DMS114 treated with DMSO at 0.1 percent for 48 hours (cell line): Measurements from ENCODE around the gene SPATC1L.

ENCODE experiments used
- DNase-seq: peaks from one replicate; lab custom pipeline; 2025; ENCODE audit not compliant: unreplicated experiment; lab: John Stamatoyannopoulos, UW

The SPATC1L gene

GRCh38 chr21:46165098-46165497 lies 19.2 kb downstream of the SPATC1L start:
- DNase-seq = no peak

DNA sequence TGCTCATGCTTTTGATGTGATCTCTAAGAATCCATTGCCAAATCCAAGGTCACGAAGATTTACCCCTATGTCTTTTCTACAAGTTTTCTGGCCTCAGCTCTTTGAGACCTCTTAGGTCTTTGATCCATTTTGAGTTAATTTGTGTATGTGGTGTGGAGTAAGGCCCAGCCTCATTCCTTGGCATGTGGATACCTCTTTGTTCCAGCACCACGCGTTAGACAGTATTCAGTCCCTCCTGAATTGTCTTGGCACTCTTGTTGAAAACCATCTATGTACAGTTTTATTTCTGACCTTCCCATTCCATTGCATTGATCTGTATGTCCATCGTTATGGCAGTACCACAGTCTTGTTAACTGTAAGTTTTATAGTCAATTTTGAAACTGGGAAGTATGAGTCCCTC lies 20.9 kb downstream of the SPATC1L start:
- DNase-seq = no peak

DNA sequence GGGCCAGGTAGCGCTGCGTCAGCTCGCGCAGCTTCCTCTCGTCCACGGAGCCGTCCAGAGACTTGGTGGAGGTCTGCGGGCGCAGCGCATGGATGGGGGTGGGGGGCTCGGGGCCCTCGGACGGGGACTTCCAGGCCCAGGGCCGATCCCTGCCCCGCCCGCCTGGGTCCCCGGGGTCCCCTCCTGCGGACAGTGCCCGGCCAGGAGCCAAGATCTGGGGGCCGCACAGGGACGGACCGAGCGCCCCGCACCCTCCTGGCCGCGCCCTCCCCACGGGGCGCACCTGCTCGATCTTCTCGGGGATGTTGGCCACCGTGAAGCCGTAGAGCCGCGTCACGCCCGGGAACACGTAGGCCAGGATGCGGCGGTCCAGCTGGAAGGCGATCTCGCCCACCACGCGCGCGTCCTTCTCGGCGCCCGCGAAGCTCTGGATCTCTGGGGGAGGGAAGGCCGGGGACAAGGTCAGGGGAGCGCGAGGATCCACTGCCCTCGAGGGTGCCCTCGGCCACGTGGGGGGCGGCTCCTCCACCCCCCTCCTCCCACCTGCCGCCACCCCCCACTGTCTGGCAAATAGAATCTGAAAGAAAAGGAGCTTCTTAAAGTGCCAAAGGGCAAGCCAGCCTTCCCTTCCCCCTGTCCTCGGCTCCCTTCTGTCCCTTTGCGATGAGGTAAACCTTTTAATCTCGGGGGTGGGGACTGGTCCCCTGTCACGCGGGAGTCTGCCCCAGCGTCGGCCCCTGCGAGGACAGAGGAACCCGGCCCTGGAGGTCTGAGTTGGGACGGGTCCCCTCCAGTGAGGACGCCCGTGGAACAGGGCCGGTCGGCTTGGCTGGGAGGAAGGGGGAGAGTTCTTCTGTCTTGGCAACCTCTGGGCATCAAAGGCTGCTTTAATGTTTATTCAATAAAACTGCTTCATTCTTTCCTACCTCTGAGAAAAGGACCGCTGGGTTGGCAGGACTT lies 22.3 kb downstream of the SPATC1L start:
- DNase-seq = no peak

DNA sequence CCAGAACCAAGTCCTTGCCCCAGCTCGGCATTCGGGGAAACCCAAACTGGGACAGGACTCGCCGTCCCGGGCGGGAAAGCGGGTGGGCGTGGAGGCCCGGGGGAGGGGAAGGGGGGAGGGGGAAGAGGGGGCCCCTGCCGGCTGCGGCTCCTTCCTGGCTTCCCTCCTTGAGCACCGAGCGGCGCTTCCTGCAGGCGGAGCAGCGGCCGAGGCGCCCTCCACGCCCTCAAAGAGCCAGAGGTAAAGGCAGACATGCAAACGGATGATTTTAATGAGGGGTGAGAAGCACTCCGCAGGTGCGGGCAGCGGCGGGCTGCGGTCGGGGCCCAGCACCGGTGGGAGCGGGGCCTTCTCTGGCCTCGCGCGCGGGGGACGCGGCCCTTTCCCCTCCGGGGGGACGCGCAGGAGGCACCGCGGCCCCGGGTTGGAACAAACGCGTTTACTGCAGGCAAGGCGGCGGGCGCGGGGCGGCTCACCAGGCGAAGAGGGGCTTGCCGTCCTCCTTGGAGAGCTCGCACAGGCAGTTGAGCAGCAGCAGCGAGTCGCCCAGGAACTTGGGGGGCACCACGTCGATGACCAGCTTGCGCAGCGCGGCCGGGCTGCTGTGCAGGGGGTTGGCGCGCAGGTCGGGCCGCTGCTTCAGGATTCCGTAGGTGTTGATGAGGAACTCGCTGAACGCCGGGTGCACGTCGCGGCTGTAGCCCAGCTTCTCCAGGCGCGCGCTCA lies 23.2 kb downstream of the SPATC1L start:
- no peak for DNase-seq

DNA sequence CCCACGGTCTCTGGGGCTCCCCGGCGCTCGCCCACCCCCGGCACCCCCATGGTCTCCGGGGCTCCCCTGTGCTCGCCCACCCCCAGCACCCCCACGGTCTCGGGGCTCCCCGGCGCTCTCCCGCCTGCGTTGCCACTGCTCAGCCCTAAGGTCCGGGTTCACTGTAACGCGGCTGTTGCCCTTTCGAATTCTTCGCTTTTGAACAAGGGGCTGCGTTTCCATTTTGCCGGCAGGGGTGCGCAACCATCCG lies 23.7 kb downstream of the SPATC1L start:
- DNase-seq = no peak

GRCh38 chr21:46159841-46160656 lies 24.2 kb downstream of the SPATC1L start:
- no peak for DNase-seq

DNA sequence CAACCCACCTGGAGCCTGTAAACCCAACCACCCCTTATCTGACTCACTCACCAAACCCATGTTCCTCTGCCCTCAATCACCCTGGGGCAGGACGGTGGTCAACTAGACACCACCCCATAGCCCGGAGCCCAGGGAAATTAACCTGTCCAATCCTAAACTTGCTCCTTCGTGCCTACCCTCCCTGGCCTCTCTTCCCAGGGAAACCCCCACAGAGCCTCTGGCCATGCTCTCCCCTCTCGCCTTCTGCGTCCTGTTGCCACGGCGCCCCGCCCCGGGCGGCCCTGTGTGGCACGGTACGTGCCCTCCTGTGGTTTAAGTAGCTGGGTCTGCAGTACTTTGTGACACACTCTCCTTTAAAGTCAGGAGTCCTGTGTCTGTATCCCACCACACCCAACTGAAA lies 24.9 kb downstream of the SPATC1L start:
- no peak for DNase-seq

GRCh38 chr21:46158666-46159300 lies 25.5 kb downstream of the SPATC1L start:
- DNase-seq = no peak

GRCh38 chr21:46157987-46158451 lies 26.2 kb downstream of the SPATC1L start:
- DNase-seq = no peak

- no peak for DNase-seq
Measured at GRCh38 chr21:46157396-46157986, 26.8 kb downstream of the SPATC1L start.

- no peak for DNase-seq
Measured at GRCh38 chr21:46156678-46157077, 27.6 kb downstream of the SPATC1L start.

DNA sequence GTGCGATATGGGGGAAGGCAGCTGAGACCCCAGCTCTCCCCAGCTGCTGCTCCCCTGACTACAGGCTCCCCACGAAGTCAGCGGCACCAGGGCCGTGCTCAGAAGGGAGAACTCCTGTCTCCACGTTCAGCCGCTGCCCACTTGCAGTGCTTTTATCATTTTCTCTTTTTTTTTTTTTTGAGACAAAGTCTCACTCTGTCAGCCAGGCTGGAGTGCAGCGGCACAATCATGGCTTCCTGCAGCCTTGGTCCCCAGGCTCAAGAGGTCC lies 27.9 kb downstream of the SPATC1L start:
- DNase-seq = no peak

DNA sequence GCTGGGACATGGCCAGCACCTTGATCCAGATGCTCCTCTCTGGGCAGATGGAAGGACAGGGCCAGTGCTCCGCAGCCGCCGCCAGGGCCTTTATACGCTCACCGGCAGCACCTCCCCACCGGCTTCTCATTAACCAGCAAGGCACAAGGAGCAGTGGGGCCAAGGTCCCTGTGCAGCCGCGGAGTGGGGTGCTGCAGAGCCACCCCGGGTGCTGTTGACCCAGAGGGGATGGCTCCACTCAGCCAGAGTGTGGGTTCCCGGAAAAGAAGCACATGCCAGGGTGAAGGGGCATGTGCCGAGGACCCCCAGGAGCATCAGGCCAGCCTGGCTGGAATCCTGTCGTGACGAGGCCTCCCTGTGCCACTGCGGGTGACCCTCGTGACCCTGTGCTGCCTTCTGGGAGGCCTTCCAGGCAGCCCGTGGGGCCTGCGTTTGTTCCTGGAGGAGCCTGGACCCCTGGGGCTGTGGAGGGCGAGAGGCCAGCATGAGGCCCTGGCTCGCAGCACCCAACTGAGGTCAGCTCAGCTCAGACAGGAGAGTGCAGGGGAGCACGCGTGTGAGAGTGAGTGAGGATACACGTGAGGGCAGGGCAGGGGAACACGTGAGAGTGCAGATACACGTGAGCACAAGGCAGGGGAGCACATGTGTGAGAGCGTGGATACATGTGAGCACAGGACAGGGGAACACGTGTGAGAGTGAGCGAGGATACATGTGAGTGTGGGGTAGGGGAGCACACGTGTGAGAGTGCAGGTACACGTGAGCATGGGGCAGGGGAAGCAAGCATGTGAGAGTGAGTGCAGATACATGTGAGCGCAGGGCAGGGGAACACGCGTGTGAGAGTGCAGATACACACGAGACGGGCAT lies 28.5 kb downstream of the SPATC1L start, which contains the start of gene FTCD:
TSS of gene FTCD (minus strand) at position 66 of the 864 bp plus-strand sequence. CDS start at position 10, 56 bp downstream.
- no peak for DNase-seq

DNA sequence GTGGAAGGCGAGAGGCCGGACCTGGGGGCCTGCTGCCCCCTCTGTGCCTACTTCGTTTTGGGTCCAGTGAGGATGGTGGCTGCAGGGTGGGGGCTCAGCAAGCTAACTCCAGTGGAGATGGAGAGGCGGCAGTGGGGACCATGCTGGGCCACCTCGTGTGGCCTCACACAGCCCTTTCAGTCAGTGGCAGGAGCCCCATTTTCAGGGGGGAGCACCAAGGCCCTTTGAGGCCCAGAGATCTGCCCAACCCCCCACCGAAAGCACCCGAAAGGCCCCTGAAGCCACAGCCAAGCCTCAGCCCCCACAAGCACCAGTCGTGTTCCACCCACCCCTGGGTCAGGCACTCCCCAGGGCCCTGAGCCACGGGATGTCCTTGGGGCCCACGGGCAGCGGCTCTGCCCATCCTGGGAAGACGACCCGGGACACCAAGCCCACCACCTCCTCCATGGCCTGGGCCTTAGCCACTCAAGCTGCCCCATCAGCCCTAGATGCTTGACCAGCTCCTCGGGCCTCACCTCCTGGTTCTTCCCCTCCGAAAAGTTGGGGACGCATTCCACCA lies 29.2 kb downstream of the SPATC1L start:
- no peak for DNase-seq

- no peak for DNase-seq
Measured at GRCh38 chr21:46154155-46154954, 29.9 kb downstream of the SPATC1L start.

DNA sequence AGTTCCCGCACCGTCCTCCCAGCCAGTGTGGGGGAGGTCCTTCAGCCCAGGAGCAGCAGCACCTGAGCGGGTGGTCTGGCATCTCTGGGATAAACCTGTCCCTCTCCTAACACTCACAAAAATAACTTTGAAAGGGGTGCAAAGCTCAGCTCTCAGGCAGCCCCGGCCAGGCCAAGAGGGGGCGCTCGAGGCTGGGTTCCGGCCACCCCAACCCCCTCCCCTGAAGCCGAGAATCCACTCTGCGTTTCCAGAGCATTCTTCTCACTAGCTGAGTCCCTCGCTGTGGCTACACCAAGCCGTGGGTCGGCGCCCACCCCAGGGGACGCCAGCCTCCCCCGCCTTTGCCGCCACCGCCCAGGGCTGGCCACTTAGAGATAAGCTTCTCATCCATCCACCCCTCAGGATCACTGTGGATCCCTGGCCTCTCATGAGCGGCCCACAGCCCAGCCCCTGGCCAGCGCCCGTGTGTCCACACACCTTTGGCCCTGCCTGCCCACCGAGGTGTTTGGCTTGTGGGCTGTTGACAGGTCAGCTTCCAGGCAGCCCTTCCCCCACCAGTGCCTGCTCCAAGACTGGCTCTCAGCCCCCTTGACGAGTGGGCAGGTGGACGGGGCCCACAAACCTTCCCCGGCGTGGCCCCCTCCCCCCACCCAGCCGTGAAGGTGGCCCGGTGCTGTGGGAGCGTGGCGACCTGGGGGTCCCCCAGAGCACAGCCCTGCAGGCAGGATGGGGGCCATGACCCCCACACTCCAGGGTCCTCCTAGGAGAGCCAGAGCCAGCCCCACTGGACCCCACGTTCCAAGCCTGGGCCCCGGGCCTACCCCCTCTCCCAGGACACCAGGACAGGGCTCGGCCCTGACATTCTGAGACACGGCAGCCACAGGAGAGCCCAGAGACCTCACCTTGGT lies 30.8 kb downstream of the SPATC1L start:
- DNase-seq = no peak

GRCh38 chr21:46152927-46153246 lies 31.4 kb downstream of the SPATC1L start:
- no peak for DNase-seq
